Endothelial cell of umbilical vein (primary cell): ENCODE measurements around the gene MAP10. TPM values are rescaled to one million over a fixed set of nuclear protein-coding genes. Genes with fewer than 3 reads are reported as not detected.

Experiments
- BruUV-seq: library from RNA; stranded (reverse); fragments of 400-500 nt; replicated peaks from 2 replicates; lab custom pipeline; 2021; lab: Mats Ljungman, UMichigan
- CTCF ChIA-PET: fragments of 300-600, 350-600 bp; sonication (Branson Sonifier 250); formaldehyde crosslinking; loops from one replicate; lab custom pipeline; 2021; ENCODE audit warnings: antibody characterized with exemption, inconsistent platforms; lab: Charles Lee
- POLR2A ChIA-PET: fragments of 300-600, 350-600 bp; sonication (Branson Sonifier 250); formaldehyde crosslinking; loops from one replicate; lab custom pipeline; 2021; ENCODE audit warnings: antibody characterized with exemption, inconsistent platforms; lab: Charles Lee
- DNase-seq: peaks from one replicate; pipeline ENCODE4 v3.0.0-alpha.2; 2011; ENCODE audit warnings: low read depth, low spot score
- FAIRE-seq: peaks from 2 replicates; lab custom pipeline; 2011; peaks lifted over from hg19 to GRCh38; lab: Jason Lieb, UNC
- H2AFZ ChIP-seq: 2 replicates; pipeline ENCODE4 v1.6.0; 2012; ENCODE audit warnings: low read depth, low read length, control low read depth, inconsistent platforms
- H3K27ac ChIP-seq: 2 replicates; pipeline ENCODE4 v1.5.1; 2011; ENCODE audit warnings: low read depth, mild to moderate bottlenecking, control low read depth, low read length, moderate library complexity; ENCODE audit not compliant: insufficient read depth
- H3K27me3 ChIP-seq, 2 experiments: 2 replicates each; pipeline versions ENCODE4 v1.6.0 to v1.6.1; 2011; ENCODE audit warnings: low read length in 2 of 2, mixed read lengths in 1 of 2; ENCODE audit not compliant: control insufficient read depth in 2 of 2, insufficient read depth in 2 of 2
- H3K36me3 ChIP-seq, 2 experiments: 2 replicates in 1 of 2; 3 replicates in 1 of 2; pipeline ENCODE4 v1.5.1; 2011; ENCODE audit warnings: low read length in 2 of 2, mild to moderate bottlenecking in 1 of 2, moderate library complexity in 1 of 2; ENCODE audit not compliant: control insufficient read depth in 2 of 2, insufficient read depth in 2 of 2; ENCODE audit errors: extremely low read depth in 1 of 2
- H3K4me1 ChIP-seq: 3 replicates; pipeline ENCODE4 v1.5.1; 2011; ENCODE audit warnings: mild to moderate bottlenecking, low read length; ENCODE audit not compliant: control insufficient read depth, insufficient read depth; ENCODE audit errors: extremely low read depth
- H3K4me2 ChIP-seq: 2 replicates; pipeline ENCODE4 v1.6.1; 2011; ENCODE audit warnings: low read length, control low read depth, mixed read lengths; ENCODE audit not compliant: insufficient read depth
- H3K4me3 ChIP-seq, 3 experiments: fragments of 200-600 bp in 1 of 3; sonication (generic), shearing (Covaris generic) in 1 of 3; replicated peaks in 1 of 3; 2 replicates each; pipeline ENCODE4 v1.5.1; 2011 to 2016; ENCODE audit warnings: control low read depth in 3 of 3, low read length in 3 of 3, mild to moderate bottlenecking in 2 of 3, inconsistent platforms in 1 of 3, low read depth in 1 of 3, moderate library complexity in 1 of 3; ENCODE audit not compliant: insufficient read depth in 1 of 3
- H3K79me2 ChIP-seq: 2 replicates; pipeline ENCODE4 v1.6.0; 2012; ENCODE audit warnings: low read length, inconsistent platforms; ENCODE audit not compliant: control insufficient read depth, insufficient read depth
- H3K9ac ChIP-seq: replicated peaks from 2 replicates; pipeline ENCODE3; 2011; ENCODE audit warnings: low read length, control low read depth; ENCODE audit not compliant: insufficient read depth; ENCODE audit errors: extremely low read depth
- H3K9me1 ChIP-seq: replicated peaks from 3 replicates; pipeline ENCODE4 v1.6.0; 2011; ENCODE audit warnings: mild to moderate bottlenecking, low read length; ENCODE audit not compliant: control insufficient read depth, insufficient read depth; ENCODE audit errors: extremely low read depth
- H3K9me3 ChIP-seq: replicated peaks from 2 replicates; pipeline ENCODE4 v1.5.1; 2012; ENCODE audit warnings: low read length, inconsistent platforms; ENCODE audit not compliant: control insufficient read depth, insufficient read depth
- H4K20me1 ChIP-seq: replicated peaks from 2 replicates; pipeline ENCODE3; 2011; ENCODE audit warnings: mild to moderate bottlenecking, low read length; ENCODE audit not compliant: control insufficient read depth, insufficient read depth; ENCODE audit errors: extremely low read depth
- CTCF ChIP-seq, 2 donors: IDR thresholded peaks; 1 replicate in 1 of 2; 2 replicates in 1 of 2; pipeline ENCODE4 v1.5.1; 2011; ENCODE audit warnings: low read length in 2 of 2, mild to moderate bottlenecking in 2 of 2, moderate library complexity in 2 of 2, control low read depth in 1 of 2, inconsistent platforms in 1 of 2, low read depth in 1 of 2; ENCODE audit not compliant: insufficient read depth in 1 of 2; ENCODE audit errors: extremely low read depth in 1 of 2
- EZH2 ChIP-seq: IDR thresholded peaks from 2 replicates; pipeline ENCODE4 v1.6.1; 2012; ENCODE audit warnings: borderline replicate concordance, low read depth, mild to moderate bottlenecking, moderate library complexity, low read length, inconsistent platforms; ENCODE audit not compliant: severe bottlenecking
- FOS ChIP-seq: IDR thresholded peaks from 2 replicates; pipeline ENCODE4 v1.6.1; 2011; ENCODE audit warnings: mild to moderate bottlenecking, low read length, moderate library complexity, borderline replicate concordance; ENCODE audit not compliant: insufficient read depth
- GATA2 ChIP-seq: IDR thresholded peaks from 2 replicates; pipeline ENCODE4 v1.7.0; 2011; ENCODE audit warnings: low read depth, mild to moderate bottlenecking, moderate library complexity, mixed read lengths, low read length; ENCODE audit not compliant: insufficient read length, insufficient read depth
- JUN ChIP-seq: IDR thresholded peaks from 2 replicates; pipeline ENCODE4 v1.6.1; 2011; ENCODE audit warnings: borderline replicate concordance, low read depth; ENCODE audit not compliant: insufficient read length, insufficient read depth
- MAX ChIP-seq: IDR thresholded peaks from 2 replicates; pipeline ENCODE4 v1.6.1; 2011; ENCODE audit not compliant: insufficient read depth, insufficient read length
- MYC ChIP-seq: IDR thresholded peaks from one replicate; pipeline ENCODE4 v1.6.1; 2011; ENCODE audit warnings: mild to moderate bottlenecking, low read depth, low read length
- POLR2A ChIP-seq: IDR thresholded peaks from 2 replicates; pipeline ENCODE4 v1.6.1; 2012; ENCODE audit warnings: low read depth, mild to moderate bottlenecking, control low read depth, low read length
- POLR2AphosphoS5 ChIP-seq: IDR thresholded peaks from 2 replicates; pipeline ENCODE4 v1.6.1; 2012; ENCODE audit warnings: low read depth, mild to moderate bottlenecking, control low read depth, low read length, moderate library complexity; ENCODE audit not compliant: insufficient read depth
- dilution Hi-C: fragments of 300-500 bp; cut with MboI; formaldehyde crosslinking; loops from one replicate; pipeline ENCODE4 v1.15.0; 2019; ENCODE audit warnings: low sequenced_read_pairs; ENCODE audit not compliant: extremely low pct_ligation_motif_present
- intact Hi-C: fragments of 100-400 bp; cut with micrococcal nuclease; formaldehyde crosslinking; loops from one replicate; pipeline ENCODE4 v1.10.0; 2022
- polyA plus RNA-seq, 4 experiments: library from polyadenylated mRNA; depleted of rRNA in 3 of 4; stranded (reverse) in 3 of 4; unstranded in 1 of 4; fragments of >200 nt; gene quantifications; 2 replicates each; pipeline versions ENCODE4 v1.2.1 to v1.2.3, GENCODE V29; 2011 to 2012; ENCODE audit warnings: missing spikeins in 1 of 4
- total RNA-seq: library from RNA; stranded (reverse); gene quantifications from 2 replicates; pipeline ENCODE4 v1.2.3, GENCODE V29; 2021

The MAP10 gene
- total and polyA plus RNA-seq, 2 donors (not counting 3 experiments of a cell fraction or from before 2014, with no cell fraction given), result 0.88 to 2.0 TPM

- FAIRE-seq, result no peak
- dilution Hi-C loops, result no loop called here
- ChIA-PET CTCF (no interaction called here), POLR2A (interaction anchor here (0.6 kb wide), 1 partner anchor 382 kb away, joined by 3 read pairs; no protein-coding TSS in a partner anchor)
- H3K27me3 ChIP-seq, result no peaks in the 10 kb centered on the region
- DNase-seq, result no peak
- no peak overlapping the region for H3K9ac ChIP-seq
- H3K4me2 ChIP-seq, result no peak overlapping the region
- no peak overlapping the region for H3K27ac ChIP-seq
- no peak overlapping the region for H3K4me3 ChIP-seq
- TF ChIP-seq JUN (no peak), EZH2 (no peak), MAX (no peak), FOS (no peak), GATA2 (no peak), MYC (no peak), CTCF (IDR thresholded peaks at IDR 0.05; ENCODE audit: extremely low read depth in 1 of 2, insufficient read depth in 1 of 2, low read depth in 1 of 2, low read length in 2 of 2) (no peak), POLR2A (no peak), POLR2AphosphoS5 (no peak)
- no peaks in the 10 kb centered on the region for H3K9me1 ChIP-seq
- H4K20me1 ChIP-seq, result no peaks in the 10 kb centered on the region
- no peaks in the 10 kb centered on the region for H3K9me3 ChIP-seq
- intact Hi-C loops, result no loop called here
- BruUV-seq, result no TSS peak
- no peaks in the 10 kb centered on the region for H3K79me2 ChIP-seq
- H2AFZ ChIP-seq, result no peak overlapping the region
- no peaks in the 10 kb centered on the region for H3K4me1 ChIP-seq
- no peaks in the 10 kb centered on the region for H3K36me3 ChIP-seq
Measured at GRCh38 chr1:232841823-232842565, 36.8 kb downstream of the MAP10 start.
